Astrocyte of the spinal cord (primary cell): Measurements from ENCODE around the gene PHF1.

Source experiments
- DNase-seq: peaks from one replicate; pipeline ENCODE4 v3.0.0; 2011; ENCODE audit warnings: low read depth, low spot score
- H3K4me3 ChIP-seq: 2 replicates; pipeline ENCODE4 v1.5.1; 2011; ENCODE audit warnings: low read depth, mild to moderate bottlenecking, low read length, moderate library complexity
- in situ Hi-C: cut with HindIII; loops from 2 replicates; pipeline ENCODE4 v1.10.0; 2017; ENCODE audit warnings: low sequenced_read_pairs
- TF ChIP-seq, protein P1 (sequence below): IDR thresholded peaks from 2 replicates; pipeline ENCODE4 v1.5.1; 2012; ENCODE audit warnings: low read depth, mild to moderate bottlenecking, low read length, inconsistent platforms

PHF1 gene

DNA sequence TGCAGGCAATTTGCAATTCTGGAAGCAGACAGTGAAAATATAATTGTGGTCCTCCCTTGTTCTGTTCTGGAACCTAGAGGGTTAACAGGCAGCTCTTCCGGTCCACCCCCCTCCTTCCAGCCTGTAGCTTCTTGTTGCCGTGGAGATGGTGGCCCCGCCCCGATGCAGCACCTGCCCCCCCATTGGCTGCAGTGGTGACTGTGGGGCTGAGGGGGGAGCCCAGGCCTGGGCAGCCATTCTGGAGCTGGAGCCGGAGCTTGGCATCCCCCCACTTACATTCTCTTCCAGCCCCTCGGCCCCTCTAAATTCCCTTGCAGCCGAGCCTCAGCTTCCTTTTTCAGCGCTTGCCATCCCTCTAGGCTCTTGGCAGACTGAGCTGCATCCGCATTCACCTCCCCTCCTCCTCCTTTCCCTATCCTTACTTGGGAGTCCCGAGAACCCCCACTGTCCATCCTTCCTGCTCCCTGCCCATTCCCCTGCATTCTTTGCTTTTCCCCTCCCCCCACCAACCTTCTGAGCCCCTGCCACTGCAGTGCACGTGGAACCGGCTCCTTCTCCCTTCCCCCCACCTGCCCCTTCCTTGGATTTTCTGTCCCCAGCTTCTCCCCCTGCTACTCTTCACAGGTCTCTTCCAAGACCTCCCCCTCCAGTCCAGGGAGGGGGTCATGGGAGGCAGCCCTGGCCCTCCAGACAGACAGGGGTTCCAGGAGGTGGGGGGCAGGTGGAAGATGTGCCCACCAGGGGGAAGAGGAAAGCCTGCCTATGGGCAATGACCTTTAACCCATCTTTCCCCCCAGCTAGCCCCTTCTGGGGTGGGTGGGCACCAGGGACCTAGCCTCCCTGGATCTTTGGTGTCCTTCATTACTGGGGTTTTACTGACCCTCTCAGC is 20.4 kb downstream of the PHF1 start:
- no peak overlapping the region for H3K4me3 ChIP-seq

GRCh38 chr6:33431880-33432541 is 21.2 kb downstream of the PHF1 start:
- H3K4me3 ChIP-seq, result no peak overlapping the region
- in situ Hi-C loops, result no loop called here

More for the DNA sequence above, 20.4 kb downstream of the PHF1 start:
- TF ChIP-seq, protein P1, sequence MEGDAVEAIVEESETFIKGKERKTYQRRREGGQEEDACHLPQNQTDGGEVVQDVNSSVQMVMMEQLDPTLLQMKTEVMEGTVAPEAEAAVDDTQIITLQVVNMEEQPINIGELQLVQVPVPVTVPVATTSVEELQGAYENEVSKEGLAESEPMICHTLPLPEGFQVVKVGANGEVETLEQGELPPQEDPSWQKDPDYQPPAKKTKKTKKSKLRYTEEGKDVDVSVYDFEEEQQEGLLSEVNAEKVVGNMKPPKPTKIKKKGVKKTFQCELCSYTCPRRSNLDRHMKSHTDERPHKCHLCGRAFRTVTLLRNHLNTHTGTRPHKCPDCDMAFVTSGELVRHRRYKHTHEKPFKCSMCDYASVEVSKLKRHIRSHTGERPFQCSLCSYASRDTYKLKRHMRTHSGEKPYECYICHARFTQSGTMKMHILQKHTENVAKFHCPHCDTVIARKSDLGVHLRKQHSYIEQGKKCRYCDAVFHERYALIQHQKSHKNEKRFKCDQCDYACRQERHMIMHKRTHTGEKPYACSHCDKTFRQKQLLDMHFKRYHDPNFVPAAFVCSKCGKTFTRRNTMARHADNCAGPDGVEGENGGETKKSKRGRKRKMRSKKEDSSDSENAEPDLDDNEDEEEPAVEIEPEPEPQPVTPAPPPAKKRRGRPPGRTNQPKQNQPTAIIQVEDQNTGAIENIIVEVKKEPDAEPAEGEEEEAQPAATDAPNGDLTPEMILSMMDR, result no peak
- in situ Hi-C loops, result no loop called here
- peak; percentile 55 for DNase-seq

GRCh38 chr6:33432546-33432945 is 21.7 kb downstream of the PHF1 start:
- TF ChIP-seq, protein P1, result no peak
- no peak overlapping the region for H3K4me3 ChIP-seq
- in situ Hi-C loops, result no loop called here
- DNase-seq, result no peak

More at GRCh38 chr6:33431880-33432541, 21.2 kb downstream of the PHF1 start:
- TF ChIP-seq, protein P1, result no peak
- DNase-seq, result no peak

- DNase-seq, result no peak
- H3K4me3 ChIP-seq, result no peak overlapping the region
- TF ChIP-seq, protein P1, result no peak
- in situ Hi-C loops, result no loop called here
Measured at GRCh38 chr6:33433001-33433543, 22.3 kb downstream of the PHF1 start.

GRCh38 chr6:33433544-33434191 is 22.9 kb downstream of the PHF1 start:
- DNase-seq, result peak; percentile 43
- TF ChIP-seq, protein P1, result no peak
- H3K4me3 ChIP-seq, result no peak overlapping the region
- in situ Hi-C loops, result no loop called here

- no peak overlapping the region for H3K4me3 ChIP-seq
- TF ChIP-seq, protein P1, result no peak
- in situ Hi-C loops, result no loop called here
- no peak for DNase-seq
Measured at GRCh38 chr6:33434961-33435360, 24.1 kb downstream of the PHF1 start.
